Lower leg skin (tissue), 3 donors: ENCODE results near the gene PLEKHA4.

Experiments used
- CTCF ChIP-seq, 3 donors: fragments of 450-650 bp; IDR thresholded peaks; one replicate each; pipeline ENCODE4 v1.5.1; 2016; ENCODE audit warnings: antibody characterized with exemption in 3 of 3, mild to moderate bottlenecking in 3 of 3, moderate library complexity in 2 of 3
- POLR2A ChIP-seq, 2 donors: fragments of 450-650 bp; IDR thresholded peaks; one replicate each; pipeline ENCODE4 v1.6.1; 2016 to 2017; ENCODE audit warnings: antibody characterized with exemption in 2 of 2, mild to moderate bottlenecking in 1 of 2, moderate library complexity in 1 of 2

DNA sequence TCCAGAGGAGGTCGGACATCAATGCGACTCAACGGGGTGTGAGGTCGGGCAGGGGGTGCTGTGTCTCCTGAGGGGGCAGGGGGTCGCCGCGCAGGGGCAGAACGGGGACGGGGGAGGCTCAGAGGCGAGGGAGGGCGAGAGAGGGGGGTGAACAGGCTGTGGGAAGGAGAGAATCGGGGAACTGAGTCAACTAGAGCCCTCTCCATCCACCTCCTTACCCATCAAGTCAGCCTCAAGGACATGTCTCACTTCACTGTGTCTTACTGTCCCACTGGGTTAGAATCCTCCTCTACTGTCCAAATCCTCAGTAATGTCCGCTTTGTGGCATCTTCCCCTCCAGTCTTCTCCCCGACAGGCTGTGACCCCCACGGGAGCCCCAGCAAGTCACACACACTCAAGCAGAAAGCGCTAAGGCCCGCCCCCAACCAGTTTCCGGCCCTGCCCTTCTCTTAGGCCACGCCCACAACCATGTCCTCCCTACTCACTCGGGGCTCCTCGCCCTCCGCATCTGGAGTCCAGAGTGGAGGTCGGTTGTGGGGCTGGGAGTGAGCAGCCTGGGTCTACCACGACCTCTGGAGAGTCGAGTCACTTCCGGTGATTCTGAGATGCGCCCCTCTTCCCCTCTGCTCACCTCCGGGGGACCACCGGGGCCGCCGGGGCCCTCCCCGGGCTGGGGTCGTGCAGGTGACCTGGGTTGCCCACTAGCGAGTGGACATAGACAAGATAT, 9.3 kb downstream of the PLEKHA4 start:
- TF ChIP-seq CTCF (IDR thresholded peaks at IDR 0.05) (no peak), POLR2A (IDR thresholded peaks at IDR 0.05) (no peak)
